IMR-90 (cell line): ENCODE results near the gene CCSER1.
"Not testable (repeated sequence)": the region's sequence is repeated elsewhere in the genome, so short reads cannot be mapped to it uniquely, and the experiment has no call there.

ENCODE experiments used
- BHLHE40 ChIP-seq: fragments of 150-350 bp; IDR thresholded peaks from 2 replicates; pipeline ENCODE4 v1.6.1; 2016; ENCODE audit warnings: mild to moderate bottlenecking, low read depth, low read length
- CEBPB ChIP-seq: IDR thresholded peaks from 2 replicates; pipeline ENCODE4 v1.6.1; 2012; ENCODE audit warnings: low read depth, low read length, improper control_type of control experiment
- CTCF ChIP-seq: conservative IDR thresholded peaks from 2 replicates; pipeline ENCODE4 v1.5.1; 2012; ENCODE audit warnings: mild to moderate bottlenecking, low read depth, low read length, improper control_type of control experiment
- MAFK ChIP-seq: IDR thresholded peaks from 2 replicates; pipeline ENCODE4 v1.6.1; 2012; ENCODE audit warnings: low read depth, low read length, improper control_type of control experiment
- MAZ ChIP-seq: IDR thresholded peaks from 2 replicates; pipeline ENCODE4 v1.6.1; 2012; ENCODE audit warnings: low read depth, mild to moderate bottlenecking, low read length, improper control_type of control experiment, moderate library complexity, borderline replicate concordance
- MXI1 ChIP-seq: IDR thresholded peaks from 2 replicates; pipeline ENCODE4 v1.6.1; 2012; ENCODE audit warnings: low read depth, mild to moderate bottlenecking, low read length, moderate library complexity, borderline replicate concordance
- NFE2L2 ChIP-seq: fragments of 150-350 bp; IDR thresholded peaks from 2 replicates; pipeline ENCODE4 v1.6.1; 2016; ENCODE audit warnings: low read depth, mild to moderate bottlenecking, low read length
- POLR2A ChIP-seq: IDR thresholded peaks from 2 replicates; pipeline ENCODE4 v1.6.1; 2012; ENCODE audit warnings: mild to moderate bottlenecking, low read depth, low read length
- RAD21 ChIP-seq: IDR thresholded peaks from 2 replicates; pipeline ENCODE4 v1.6.1; 2012; ENCODE audit warnings: low read length, improper control_type of control experiment
- RCOR1 ChIP-seq: IDR thresholded peaks from 2 replicates; pipeline ENCODE4 v1.6.1; 2012; ENCODE audit warnings: mild to moderate bottlenecking, low read length, improper control_type of control experiment; ENCODE audit not compliant: insufficient replicate concordance
- RFX5 ChIP-seq: IDR thresholded peaks from 2 replicates; pipeline ENCODE4 v1.8.0; 2012; ENCODE audit warnings: low read depth, mild to moderate bottlenecking, low read length, moderate library complexity
- SMC3 ChIP-seq: fragments of 150-350 bp; IDR thresholded peaks from 2 replicates; pipeline ENCODE4 v1.6.1; 2016; ENCODE audit warnings: low read depth, mild to moderate bottlenecking, antibody characterized with exemption, low read length, moderate library complexity
- TF ChIP-seq, protein P1 (sequence below): fragments of 150-350 bp; IDR thresholded peaks from 2 replicates; pipeline ENCODE4 v1.6.1; 2016; ENCODE audit warnings: low read depth, mild to moderate bottlenecking, low read length, moderate library complexity, borderline replicate concordance

DNA sequence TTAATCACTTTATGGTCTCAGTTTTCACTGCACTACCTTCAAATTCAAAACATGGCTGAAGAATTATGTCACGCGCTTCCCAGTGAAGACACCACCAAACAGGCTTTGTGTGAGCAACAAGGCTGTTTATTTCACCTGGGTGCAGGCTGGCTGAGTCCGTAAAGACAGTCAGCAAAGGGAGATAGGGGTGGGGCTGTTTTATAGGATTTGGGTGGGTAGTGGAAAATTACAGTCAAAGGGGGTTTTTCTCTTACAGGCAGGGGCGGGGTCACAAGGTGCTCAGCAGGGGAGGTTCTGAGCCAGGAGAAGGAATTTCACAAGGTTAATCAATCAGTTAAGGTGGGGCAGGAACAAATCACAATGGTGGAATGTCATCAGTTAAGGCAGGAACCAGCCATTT lies 1141.3 kb downstream of the CCSER1 start:
- not testable (repeated sequence) for TF ChIP-seq CTCF, POLR2A, MAZ, RAD21, RFX5, MAFK, RCOR1, MXI1, NFE2L2, CEBPB, SMC3, BHLHE40
- TF ChIP-seq, protein P1, sequence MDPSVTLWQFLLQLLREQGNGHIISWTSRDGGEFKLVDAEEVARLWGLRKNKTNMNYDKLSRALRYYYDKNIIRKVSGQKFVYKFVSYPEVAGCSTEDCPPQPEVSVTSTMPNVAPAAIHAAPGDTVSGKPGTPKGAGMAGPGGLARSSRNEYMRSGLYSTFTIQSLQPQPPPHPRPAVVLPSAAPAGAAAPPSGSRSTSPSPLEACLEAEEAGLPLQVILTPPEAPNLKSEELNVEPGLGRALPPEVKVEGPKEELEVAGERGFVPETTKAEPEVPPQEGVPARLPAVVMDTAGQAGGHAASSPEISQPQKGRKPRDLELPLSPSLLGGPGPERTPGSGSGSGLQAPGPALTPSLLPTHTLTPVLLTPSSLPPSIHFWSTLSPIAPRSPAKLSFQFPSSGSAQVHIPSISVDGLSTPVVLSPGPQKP, result not testable (repeated sequence)
